Brain microvascular endothelial cell (primary cell): ENCODE results near the gene FAM111A.

Experiments
- DNase-seq: peaks from one replicate; pipeline ENCODE4 v3.0.0-alpha.2; 2020
- H3K27ac ChIP-seq: fragments of 250-450 bp; sonication (Bioruptor Pico); 2 replicates; pipeline ENCODE4 v1.5.1; 2020; ENCODE audit warnings: mild to moderate bottlenecking, moderate library complexity
- H3K27me3 ChIP-seq: fragments of 250-450 bp; sonication (Bioruptor Pico); replicated peaks from 2 replicates; pipeline ENCODE4 v1.5.1; 2020; ENCODE audit warnings: mild to moderate bottlenecking
- H3K36me3 ChIP-seq: fragments of 250-450 bp; sonication (Bioruptor Pico); replicated peaks from 2 replicates; pipeline ENCODE4 v1.5.1; 2020; ENCODE audit warnings: mild to moderate bottlenecking
- H3K4me3 ChIP-seq: 2 replicates; pipeline ENCODE4 v1.5.1; 2011; ENCODE audit warnings: low read depth, mild to moderate bottlenecking, control low read depth, low read length, moderate library complexity
- CTCF ChIP-seq: IDR thresholded peaks from 2 replicates; pipeline ENCODE4 v1.5.1; 2011; ENCODE audit warnings: low read depth, mild to moderate bottlenecking, moderate library complexity, low read length, control low read depth, inconsistent platforms; ENCODE audit errors: missing control alignments
- in situ Hi-C: cut with HindIII; loops from 2 replicates; pipeline ENCODE4 v1.10.0; 2017; ENCODE audit warnings: low sequenced_read_pairs, low pct_ligation_motif_present

Gene FAM111A

GRCh38 chr11:59175091-59175501, 32.4 kb downstream of the FAM111A start:
- no peaks in the 10 kb centered on the region for H3K36me3 ChIP-seq
- in situ Hi-C loops, result no loop called here
- H3K27ac ChIP-seq, result no peak overlapping the region
- DNase-seq, result no peak
- TF ChIP-seq CTCF, result no peak
- H3K4me3 ChIP-seq, result no peak overlapping the region
- H3K27me3 ChIP-seq, result peaks cover 10% of the 10 kb centered on the region

- DNase-seq, result no peak
- no peak overlapping the region for H3K4me3 ChIP-seq
- in situ Hi-C loops, result no loop called here
- no peaks in the 10 kb centered on the region for H3K36me3 ChIP-seq
- no peak for TF ChIP-seq CTCF
- H3K27me3 ChIP-seq, result peaks cover 10% of the 10 kb centered on the region
- no peak overlapping the region for H3K27ac ChIP-seq
Observed at GRCh38 chr11:59176330-59176729, 33.7 kb downstream of the FAM111A start.

- Histone ChIP-seq H3K27me3 (peaks cover under 1% of the 10 kb centered on the region), H3K36me3 (no peaks in the 10 kb centered on the region), H3K4me3 (no peak overlapping the region), H3K27ac (no peak overlapping the region)
- no peak for DNase-seq
- in situ Hi-C loops, result no loop called here
- no peak for TF ChIP-seq CTCF
Observed at GRCh38 chr11:59178402-59178801, 35.7 kb downstream of the FAM111A start.

- Histone ChIP-seq H3K36me3 (no peaks in the 10 kb centered on the region), H3K27ac (no peak overlapping the region), H3K27me3 (no peaks in the 10 kb centered on the region), H3K4me3 (no peak overlapping the region)
- TF ChIP-seq CTCF, result no peak
- in situ Hi-C loops, result no loop called here
- no peak for DNase-seq
Observed at GRCh38 chr11:59179121-59179520, 36.5 kb downstream of the FAM111A start.

- Histone ChIP-seq H3K36me3 (no peaks in the 10 kb centered on the region), H3K4me3 (no peak overlapping the region), H3K27me3 (no peaks in the 10 kb centered on the region), H3K27ac (no peak overlapping the region)
- DNase-seq, result no peak
- TF ChIP-seq CTCF, result no peak
- in situ Hi-C loops, result no loop called here
Observed at GRCh38 chr11:59180168-59180776, 37.6 kb downstream of the FAM111A start.

GRCh38 chr11:59180907-59181306, 38.3 kb downstream of the FAM111A start:
- TF ChIP-seq CTCF, result no peak
- Histone ChIP-seq H3K4me3 (no peak overlapping the region), H3K27ac (no peak overlapping the region), H3K36me3 (no peaks in the 10 kb centered on the region), H3K27me3 (no peaks in the 10 kb centered on the region)
- in situ Hi-C loops, result no loop called here
- DNase-seq, result no peak
